OCI-LY7 (cell line): ENCODE results near the gene COL25A1. TPM values are rescaled to one million over a fixed set of nuclear protein-coding genes. Genes with fewer than 3 reads are reported as not detected.

Experiments used
- BruUV-seq: library from RNA; stranded (reverse); fragments of 400-500 nt; replicated peaks from 2 replicates; lab custom pipeline; 2021; lab: Mats Ljungman, UMichigan
- CTCF ChIA-PET: fragments of 300-600 bp; sonication (Branson Sonifier 250); formaldehyde crosslinking; loops from one replicate; lab custom pipeline; 2022; ENCODE audit warnings: antibody characterized with exemption; ENCODE audit not compliant: unreplicated experiment; lab: Charles Lee
- POLR2A ChIA-PET: fragments of 300-600 bp; sonication (Branson Sonifier 250); formaldehyde crosslinking; loops from one replicate; lab custom pipeline; 2022; ENCODE audit warnings: antibody characterized with exemption; lab: Charles Lee
- DNase-seq: peaks from one replicate; pipeline ENCODE4 v3.0.0-alpha.2; 2015; ENCODE audit warnings: low spot score
- H2AFZ ChIP-seq: fragments of 200-600 bp; sonication (generic), shearing (Covaris generic); 2 replicates; pipeline ENCODE4 v1.6.1; 2014; ENCODE audit warnings: mild to moderate bottlenecking, antibody characterized with exemption, low read length, moderate library complexity
- H3K27ac ChIP-seq: fragments of 200-600 bp; sonication (generic); 2 replicates; pipeline ENCODE4 v1.5.1; 2014; ENCODE audit warnings: mixed run types, low read depth, mild to moderate bottlenecking, moderate library complexity, low read length, inconsistent platforms; ENCODE audit not compliant: poor library complexity, severe bottlenecking
- H3K36me3 ChIP-seq: fragments of 200-600 bp; sonication (generic); 2 replicates; pipeline ENCODE4 v1.6.1; 2014; ENCODE audit warnings: mild to moderate bottlenecking, antibody characterized with exemption, low read length, moderate library complexity, mixed read lengths; ENCODE audit not compliant: insufficient read depth
- H3K4me1 ChIP-seq: fragments of 200-600 bp; sonication (generic); 2 replicates; pipeline ENCODE4 v1.5.1; 2014; ENCODE audit warnings: mild to moderate bottlenecking, low read length; ENCODE audit not compliant: insufficient read depth, poor library complexity, severe bottlenecking
- H3K4me2 ChIP-seq: fragments of 200-600 bp; sonication (generic); 2 replicates; pipeline ENCODE4 v1.6.1; 2014; ENCODE audit warnings: mild to moderate bottlenecking, low read length
- H3K4me3 ChIP-seq: fragments of 200-600 bp; sonication (generic); 2 replicates; pipeline ENCODE4 v1.5.1; 2014; ENCODE audit warnings: mild to moderate bottlenecking, low read depth, low read length; ENCODE audit not compliant: poor library complexity, severe bottlenecking
- H3K79me2 ChIP-seq: fragments of 200-600 bp; sonication (generic); 2 replicates; pipeline ENCODE4 v1.6.1; 2016; ENCODE audit warnings: low read depth, mild to moderate bottlenecking, low read length, moderate library complexity, mixed read lengths; ENCODE audit not compliant: insufficient read depth
- H3K9me2 ChIP-seq: fragments of 200-600 bp; sonication (generic); 2 replicates; pipeline ENCODE4 v1.6.1; 2016; ENCODE audit warnings: mild to moderate bottlenecking, low read length, mixed read lengths; ENCODE audit not compliant: insufficient read depth
- H3K9me3 ChIP-seq: fragments of 200-600 bp; sonication (generic); 2 replicates; pipeline ENCODE4 v1.6.1; 2014; ENCODE audit warnings: mild to moderate bottlenecking, mixed run types, low read length, mixed read lengths
- H4K20me1 ChIP-seq: fragments of 200-600 bp; sonication (generic); 2 replicates; pipeline ENCODE4 v1.6.1; 2014; ENCODE audit warnings: mild to moderate bottlenecking, antibody characterized with exemption, low read length, moderate library complexity, mixed read lengths; ENCODE audit not compliant: insufficient read depth
- CTCF ChIP-seq: fragments of 200-600 bp; sonication (generic); conservative IDR thresholded peaks from 2 replicates; pipeline ENCODE4 v1.5.1; 2014; ENCODE audit warnings: mild to moderate bottlenecking, antibody characterized with exemption, low read length, moderate library complexity, mixed read lengths
- EZH2phosphoT487 ChIP-seq: fragments of 200-600 bp; sonication (generic); IDR thresholded peaks from 2 replicates; pipeline ENCODE4 v1.6.1; 2018; ENCODE audit warnings: low read depth, borderline replicate concordance, mild to moderate bottlenecking, mixed run types, antibody characterized with exemption, low read length, moderate library complexity, mixed read lengths
- intact Hi-C: fragments of 100-400 bp; cut with micrococcal nuclease; formaldehyde crosslinking; loops from one replicate; pipeline ENCODE4 v1.10.0; 2022; ENCODE audit not compliant: unreplicated experiment
- total RNA-seq, 2 experiments: library from RNA; depleted of rRNA in 1 of 2; stranded (reverse); fragments of >200 nt in 1 of 2; shearing (Covaris generic) in 1 of 2; gene quantifications; 2 replicates each; pipeline ENCODE4 v1.2.3, GENCODE V29; 2014 to 2022

COL25A1 gene
- total RNA-seq, 2 experiments from 2014 or later: not detected

DNA sequence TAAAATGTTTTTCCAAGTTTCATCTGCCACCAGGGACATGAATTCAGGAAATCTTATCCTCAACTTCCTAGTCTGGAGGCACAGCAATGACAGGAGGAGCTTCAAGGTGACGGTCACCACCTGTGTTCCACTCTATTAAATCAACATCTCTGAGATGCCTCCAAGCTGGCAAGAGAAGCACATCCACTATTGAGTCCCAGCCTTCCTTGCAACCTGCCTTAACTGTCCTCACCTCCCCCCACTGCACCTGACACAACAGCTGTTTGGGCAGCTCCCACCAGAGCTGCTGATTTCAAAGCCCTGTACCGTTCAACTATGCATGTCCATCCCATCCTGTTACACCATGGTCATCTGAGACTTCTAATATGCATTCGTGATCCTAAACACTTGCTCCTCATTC, 123.4 kb downstream of the COL25A1 start:
- DNase-seq: no peak
- no peaks in the 10 kb centered on the region for H3K9me3 ChIP-seq
- H3K9me2 ChIP-seq: no peaks in the 10 kb centered on the region
- CTCF ChIA-PET: no interaction called here
- intact Hi-C loops: no loop called here
- POLR2A ChIA-PET: no interaction called here
- H3K36me3 ChIP-seq: no peaks in the 10 kb centered on the region
- no peaks in the 10 kb centered on the region for H4K20me1 ChIP-seq
- no TSS peak for BruUV-seq
- no peak overlapping the region for H3K27ac ChIP-seq
- TF ChIP-seq CTCF: no peak
- no peak for TF ChIP-seq EZH2phosphoT487
- no peak overlapping the region for H2AFZ ChIP-seq
- no peak overlapping the region for H3K4me2 ChIP-seq
- no peak overlapping the region for H3K4me3 ChIP-seq
- no peaks in the 10 kb centered on the region for H3K79me2 ChIP-seq
- no peaks in the 10 kb centered on the region for H3K4me1 ChIP-seq

DNA sequence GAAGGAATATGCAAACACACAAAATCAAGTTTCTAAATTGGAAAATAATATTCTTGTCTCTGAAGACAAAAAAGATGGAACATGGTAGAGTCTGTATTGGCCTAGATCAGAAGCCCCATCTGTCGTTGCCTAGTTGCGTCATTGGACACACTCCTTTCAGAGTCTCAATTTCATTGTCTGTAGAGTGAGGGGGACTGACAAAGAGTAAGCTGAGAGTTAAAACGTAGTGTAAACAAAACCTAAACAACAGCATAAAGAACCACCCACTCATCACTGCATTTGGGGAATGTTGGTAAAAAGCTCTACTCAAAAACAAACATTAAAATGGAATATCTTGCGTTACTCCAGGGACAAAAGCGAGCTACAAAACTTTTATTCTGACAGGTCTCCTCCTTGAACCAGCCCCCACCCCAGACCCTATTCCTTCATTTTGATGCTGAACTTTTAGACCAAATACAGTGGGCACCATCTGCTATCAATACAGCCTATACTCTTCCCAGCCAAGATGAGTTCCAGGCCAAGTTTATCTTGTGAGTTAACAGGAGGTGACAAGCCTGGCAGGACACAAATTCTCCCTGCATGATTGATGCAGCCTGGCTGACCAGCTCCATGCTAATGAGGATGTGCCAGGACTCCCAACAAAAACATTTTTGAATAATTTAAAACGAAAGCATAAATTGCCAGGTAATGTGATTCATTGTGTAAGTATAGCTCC, 125.2 kb downstream of the COL25A1 start:
- no TSS peak for BruUV-seq
- intact Hi-C loops: no loop called here
- DNase-seq: no peak
- no peaks in the 10 kb centered on the region for H3K4me1 ChIP-seq
- no peaks in the 10 kb centered on the region for H3K79me2 ChIP-seq
- ChIA-PET CTCF (no interaction called here), POLR2A (interaction anchor here (0.6 kb wide), 1 partner anchor 322 kb away, joined by 3 read pairs; no protein-coding TSS in a partner anchor)
- no peaks in the 10 kb centered on the region for H3K36me3 ChIP-seq
- no peak overlapping the region for H3K4me2 ChIP-seq
- no peaks in the 10 kb centered on the region for H3K9me2 ChIP-seq
- no peaks in the 10 kb centered on the region for H4K20me1 ChIP-seq
- H2AFZ ChIP-seq: no peak overlapping the region
- H3K27ac ChIP-seq: no peak overlapping the region
- no peaks in the 10 kb centered on the region for H3K9me3 ChIP-seq
- TF ChIP-seq EZH2phosphoT487 (no peak), CTCF (no peak)
- no peak overlapping the region for H3K4me3 ChIP-seq
